Femur (tissue), 1 donor: Measurements from ENCODE around the gene LDLRAD4.

ENCODE experiments used
- DNase-seq: peaks from one replicate; pipeline ENCODE4 v3.0.0-alpha.2; 2017

LDLRAD4 gene

DNA sequence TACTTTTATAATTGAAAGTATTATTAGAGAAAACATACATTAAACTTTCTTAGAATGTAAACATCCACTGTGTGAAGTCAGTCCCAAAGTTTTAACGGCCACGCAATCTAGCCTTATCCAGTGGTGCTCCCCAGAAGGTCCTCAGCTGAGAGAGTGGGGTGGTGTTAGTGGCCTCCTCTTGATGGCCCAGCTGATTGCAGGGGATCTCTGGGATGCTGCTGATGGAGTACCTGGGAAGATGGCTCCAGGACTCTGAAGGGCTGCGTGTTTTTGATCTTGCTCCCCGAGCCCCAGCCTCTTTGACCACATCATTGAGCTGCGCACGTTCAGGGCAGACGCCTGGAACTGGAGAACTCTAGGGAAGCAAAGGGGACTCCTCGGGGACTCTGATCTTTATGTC is 326.4 kb downstream of the LDLRAD4 start:
- no peak for DNase-seq

DNA sequence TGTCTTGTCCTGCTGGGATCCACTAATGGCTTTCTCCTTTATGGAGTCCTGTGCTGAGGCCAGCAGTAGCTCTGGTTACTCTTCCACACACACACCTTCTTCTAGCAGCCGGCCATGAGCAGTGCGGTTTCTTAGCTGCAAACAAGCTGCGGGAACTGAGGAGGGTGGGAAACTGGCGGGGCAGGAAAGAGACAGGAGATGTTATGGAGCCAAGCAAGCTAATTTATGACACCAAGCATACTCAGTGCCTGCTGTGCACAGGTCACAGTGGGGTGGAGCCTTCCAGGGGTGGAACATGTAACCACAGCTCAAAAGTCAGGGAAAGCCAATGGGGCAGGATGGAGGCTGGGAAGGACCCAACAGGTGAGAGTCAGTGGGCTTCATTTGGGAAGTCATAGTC is 327.0 kb downstream of the LDLRAD4 start:
- no peak for DNase-seq

DNA sequence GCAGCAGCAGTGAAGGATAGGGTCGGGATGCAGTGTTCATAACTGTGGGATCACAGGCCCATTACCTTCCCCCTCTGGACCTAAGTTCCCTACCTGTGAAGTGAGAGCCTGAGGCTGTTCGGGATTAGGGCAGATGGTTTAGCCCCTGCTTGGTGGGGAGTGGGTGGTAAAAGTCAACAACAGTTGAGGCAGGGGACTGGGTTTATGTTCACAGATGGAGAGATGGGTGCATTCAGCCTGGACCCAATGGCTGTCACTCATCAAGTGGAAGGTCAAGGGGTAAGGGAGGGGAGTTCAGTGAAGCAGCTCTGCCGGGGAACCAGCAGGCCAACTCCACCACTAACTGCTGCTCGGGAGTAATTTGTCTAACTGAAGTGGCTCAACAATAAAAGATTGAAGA is 327.4 kb downstream of the LDLRAD4 start:
- no peak for DNase-seq

DNA sequence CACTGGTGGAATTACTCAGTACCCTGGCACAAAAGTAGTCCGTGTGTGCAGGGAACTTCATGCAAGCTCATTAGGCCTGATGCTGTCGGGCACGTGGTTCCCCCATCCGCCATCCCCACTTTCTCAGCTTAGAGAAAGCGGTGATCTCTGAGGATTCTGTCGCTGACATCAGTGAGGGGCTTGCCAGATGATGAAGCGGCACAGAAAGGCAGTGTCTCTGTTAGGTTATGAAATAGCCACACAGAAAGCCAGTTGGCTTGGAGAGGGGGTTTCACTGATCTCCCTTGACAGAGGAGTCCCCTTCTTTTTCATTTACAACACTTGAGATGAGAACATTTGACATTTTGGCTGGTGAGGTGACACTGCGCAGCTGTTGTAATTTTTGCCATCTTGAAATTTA is 328.1 kb downstream of the LDLRAD4 start:
- DNase-seq: no peak

DNA sequence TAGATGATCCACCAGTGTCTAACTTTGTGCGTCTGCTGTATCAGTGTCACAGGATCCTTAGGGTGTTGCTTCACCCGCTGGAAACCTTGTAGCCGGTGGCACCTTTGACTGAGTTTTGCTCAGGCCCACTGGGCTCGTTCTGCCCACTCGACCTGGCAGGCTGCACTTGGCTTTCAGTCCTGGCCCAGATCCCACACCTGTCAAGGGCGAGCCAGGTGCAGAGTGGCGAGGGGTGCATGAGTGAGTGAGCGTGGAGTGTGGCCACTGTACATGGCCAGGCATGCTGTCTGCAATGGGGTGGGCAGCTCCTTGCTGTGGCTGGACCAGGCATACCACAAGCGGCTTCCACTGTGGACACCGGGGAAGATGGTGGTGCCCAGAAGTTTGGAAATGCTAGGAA is 328.8 kb downstream of the LDLRAD4 start:
- DNase-seq: no peak

DNA sequence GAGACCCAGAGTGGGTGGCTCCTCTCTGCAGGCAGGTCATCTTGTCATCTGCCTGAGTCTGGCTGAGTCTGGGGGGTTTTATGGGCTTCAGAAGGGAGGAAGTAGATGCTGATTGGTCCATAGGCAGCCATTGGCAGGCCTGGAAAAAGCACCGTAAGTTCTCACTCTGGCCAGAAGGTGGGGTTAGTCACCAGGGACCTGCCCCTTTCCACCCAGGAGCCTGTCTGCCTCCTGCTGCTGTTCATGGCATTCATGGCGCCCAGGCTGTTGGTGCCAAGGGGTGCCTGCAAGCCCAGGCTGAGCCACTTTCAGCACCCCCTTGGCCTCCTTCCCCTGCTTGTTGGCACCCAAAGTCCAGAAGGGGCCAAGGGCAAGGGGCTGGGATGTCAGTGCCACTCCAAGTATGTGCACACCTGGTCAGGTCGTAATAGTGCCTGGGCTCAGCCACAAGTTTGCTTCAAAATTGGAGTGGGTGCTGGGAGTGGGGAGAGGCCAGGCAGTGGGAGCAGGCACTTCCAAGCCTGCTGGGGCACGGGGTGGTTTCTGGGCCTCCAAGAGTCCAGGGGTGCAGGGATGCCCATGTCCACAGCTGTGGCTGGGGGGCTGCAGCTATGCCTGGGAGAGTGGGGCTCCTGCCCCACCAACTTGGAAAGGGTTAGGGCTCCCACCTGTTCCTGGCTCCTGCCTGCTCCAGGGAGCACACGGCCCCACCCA is 329.7 kb downstream of the LDLRAD4 start:
- no peak for DNase-seq

DNA sequence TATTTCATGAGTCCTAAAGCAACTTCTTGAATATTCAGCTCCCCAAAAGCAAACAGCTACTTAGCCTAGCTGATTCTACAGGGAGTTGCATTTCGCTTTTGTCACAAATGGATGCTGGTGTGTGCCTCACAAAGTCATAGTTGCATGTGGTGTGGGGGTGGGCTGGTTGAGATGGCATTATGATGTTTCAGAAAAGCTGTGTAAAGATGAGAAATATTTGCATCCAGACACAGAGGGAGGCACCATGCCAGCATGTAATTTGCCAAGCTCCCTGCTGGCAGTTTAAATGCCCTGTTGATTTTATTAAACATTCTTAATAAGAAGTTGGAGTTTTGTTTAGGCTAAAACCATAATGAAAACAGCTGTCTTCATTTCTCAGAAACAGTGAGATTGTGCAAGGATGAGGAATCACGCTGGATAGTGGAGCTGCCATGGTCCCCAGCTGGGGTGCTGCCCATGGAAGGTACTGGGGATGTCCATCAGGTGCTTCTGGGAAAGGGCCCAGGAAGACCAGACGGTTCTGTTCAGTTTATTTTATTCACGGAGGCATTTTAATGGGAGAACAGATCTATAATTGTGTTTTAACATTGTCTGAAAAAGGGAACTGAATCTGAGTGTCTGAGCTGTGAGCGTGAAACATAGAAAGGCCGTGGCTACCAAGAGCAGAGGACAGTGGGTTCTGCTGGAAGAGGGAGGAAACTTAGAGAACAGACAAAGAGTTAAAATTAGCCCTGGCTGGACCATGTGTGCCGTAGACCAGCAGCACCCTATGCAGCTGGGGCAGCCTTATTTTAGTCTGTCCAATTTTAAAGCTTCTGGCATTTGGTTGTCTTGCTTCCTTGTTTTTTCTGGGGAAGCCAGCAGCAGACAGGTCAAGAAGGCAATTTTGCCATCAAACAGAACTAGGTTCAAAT is 330.7 kb downstream of the LDLRAD4 start:
- no peak for DNase-seq

DNA sequence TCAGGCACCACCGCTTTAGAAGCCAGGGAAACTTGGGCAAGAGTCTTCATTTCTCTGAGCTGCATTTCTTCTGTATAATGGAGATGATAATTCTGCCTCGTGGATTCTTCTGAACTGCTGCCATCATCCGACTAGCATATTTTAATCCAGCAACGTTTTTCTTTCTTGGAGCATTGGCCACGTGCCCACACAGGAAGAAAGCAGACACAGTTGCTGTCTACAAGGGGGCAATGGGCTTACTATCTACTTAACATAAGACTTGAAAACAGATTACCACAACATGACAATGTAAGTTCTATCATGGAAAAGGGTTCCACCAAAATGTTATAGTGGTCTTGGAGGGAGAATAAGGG is 331.3 kb downstream of the LDLRAD4 start:
- no peak for DNase-seq

DNA sequence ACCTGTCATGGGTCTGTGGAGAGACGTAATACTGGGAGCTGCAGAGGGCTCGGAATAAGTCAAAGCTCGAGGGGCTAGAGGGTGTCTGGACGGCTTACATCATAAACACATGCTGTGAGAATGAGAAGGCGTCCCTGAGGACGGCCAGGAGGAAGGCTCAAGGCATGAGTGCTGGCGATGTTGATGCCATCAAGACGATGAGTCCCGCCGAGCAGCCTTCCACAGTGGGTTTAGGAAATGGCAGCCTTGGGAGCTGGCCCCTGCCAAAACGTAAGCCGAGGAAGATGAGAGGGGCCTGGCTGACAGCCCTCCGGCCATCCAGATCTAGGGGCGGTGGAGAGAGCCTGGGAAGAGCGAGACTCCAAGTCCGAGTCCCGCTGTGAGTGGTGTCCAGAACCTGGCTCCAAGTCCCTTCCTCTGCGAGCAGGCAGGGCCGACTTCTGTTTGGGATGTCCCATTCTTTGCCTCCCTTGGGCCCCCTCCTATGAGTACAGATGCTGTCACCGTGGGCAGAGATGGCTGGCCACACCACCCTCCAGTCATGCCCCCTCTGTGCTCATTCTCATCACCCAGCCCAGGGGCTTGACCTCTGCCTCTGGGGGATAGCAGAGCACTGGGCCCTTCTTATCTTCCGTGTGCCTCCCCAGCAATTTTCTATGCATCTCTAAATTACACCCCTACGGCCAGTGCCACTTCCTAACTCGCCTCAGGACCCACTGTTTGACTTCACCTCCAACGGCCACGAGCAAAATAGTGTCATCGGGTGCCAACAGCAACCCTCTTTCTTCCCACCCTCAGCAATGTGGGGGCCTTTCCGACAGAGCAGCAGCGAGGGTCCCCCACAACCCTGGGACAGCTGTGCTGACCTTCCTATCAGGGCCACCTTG is 332.1 kb downstream of the LDLRAD4 start:
- no peak for DNase-seq

DNA sequence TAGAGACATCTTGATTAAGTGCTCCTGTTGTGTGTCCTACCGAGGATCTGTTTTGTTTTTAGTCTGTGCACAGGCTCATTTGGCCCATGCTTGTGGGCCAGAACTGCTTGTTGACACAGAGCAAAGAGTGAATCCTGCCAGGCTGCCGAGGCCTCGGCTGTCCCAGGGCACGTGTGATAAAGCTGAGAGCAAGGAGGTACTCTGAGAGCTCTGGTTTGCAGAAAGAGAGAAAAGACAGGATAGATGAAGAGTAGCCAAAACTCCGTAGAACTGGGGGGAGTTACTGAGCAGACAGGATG is 332.7 kb downstream of the LDLRAD4 start:
- DNase-seq: no peak

DNA sequence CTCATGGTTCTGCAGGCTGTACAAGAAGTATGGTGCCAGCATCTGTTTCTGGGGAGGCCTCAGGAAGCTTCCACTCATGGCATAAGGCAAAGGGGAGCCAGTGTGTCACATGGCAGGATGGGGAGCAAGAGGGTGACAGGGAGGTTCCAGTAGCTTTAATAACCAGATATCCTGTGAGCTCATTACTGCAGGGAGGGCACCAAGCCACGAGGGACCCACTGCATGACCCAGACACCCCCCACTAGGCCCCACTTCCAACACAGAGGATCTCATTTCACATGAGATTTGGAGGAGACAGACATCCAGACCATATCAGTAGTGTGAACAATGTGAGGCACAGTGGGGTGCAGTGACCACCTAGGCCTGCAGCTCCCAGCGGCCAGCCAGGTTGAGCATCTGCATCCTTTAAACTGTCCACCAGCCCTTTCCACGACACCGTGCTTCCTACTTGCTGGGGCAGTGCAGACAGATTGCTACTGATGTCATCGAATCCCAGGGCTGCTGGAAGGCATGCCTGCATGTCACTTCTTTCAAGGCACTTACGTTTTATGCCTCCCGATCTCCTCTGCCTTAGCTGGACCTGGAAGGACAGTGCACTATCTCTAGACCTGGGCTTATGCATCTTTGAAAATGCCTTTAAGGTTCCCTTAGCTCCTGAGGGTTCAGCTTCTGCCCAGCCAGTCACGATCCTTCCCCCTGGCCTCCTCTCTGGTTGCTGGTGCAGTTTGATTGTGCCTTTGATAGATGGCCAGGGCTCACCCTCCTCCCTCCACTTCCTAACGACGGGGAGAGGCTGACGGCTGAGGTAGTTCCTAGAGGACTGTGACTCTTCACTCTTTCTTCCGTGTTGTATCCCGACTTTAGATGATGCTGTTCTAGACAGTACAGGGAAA is 333.5 kb downstream of the LDLRAD4 start:
- DNase-seq: no peak

DNA sequence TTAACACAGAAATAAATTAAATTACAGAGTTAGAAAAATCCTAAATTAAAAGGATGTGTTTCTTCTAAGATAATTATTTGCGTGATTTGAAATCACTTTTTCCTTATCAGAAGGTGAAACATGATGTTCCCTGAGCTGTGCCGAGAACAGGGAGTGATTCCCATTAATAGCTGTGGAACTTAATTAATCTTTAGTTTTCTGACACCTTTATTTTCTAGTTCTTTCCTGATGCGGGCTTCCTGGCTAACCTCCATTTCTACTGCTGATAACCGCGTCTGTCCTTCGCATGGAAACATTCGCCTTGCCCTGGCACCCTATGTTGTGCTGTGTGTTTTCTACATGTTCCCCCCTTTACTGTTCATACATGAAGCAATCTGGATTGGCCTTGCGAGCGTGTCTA is 334.9 kb downstream of the LDLRAD4 start:
- no peak for DNase-seq

DNA sequence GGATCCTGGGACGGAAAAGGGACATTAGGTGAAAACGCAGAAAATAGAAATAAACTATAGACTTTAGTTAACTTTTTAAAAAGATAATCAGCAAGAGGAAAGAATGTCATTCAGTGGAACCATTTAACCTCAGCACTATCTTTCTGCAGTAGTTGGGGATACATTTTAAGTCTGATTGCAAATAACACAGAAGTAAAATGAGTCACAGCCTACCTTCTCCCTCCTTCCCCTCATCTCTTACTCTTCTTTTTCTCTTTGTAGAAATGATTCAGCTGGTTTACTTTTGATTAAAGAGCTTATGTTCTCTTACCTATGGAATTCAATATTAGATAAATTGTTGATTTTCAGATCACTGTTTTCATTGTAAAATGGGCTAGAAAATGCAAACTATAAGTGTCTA is 336.6 kb downstream of the LDLRAD4 start:
- DNase-seq: no peak

DNA sequence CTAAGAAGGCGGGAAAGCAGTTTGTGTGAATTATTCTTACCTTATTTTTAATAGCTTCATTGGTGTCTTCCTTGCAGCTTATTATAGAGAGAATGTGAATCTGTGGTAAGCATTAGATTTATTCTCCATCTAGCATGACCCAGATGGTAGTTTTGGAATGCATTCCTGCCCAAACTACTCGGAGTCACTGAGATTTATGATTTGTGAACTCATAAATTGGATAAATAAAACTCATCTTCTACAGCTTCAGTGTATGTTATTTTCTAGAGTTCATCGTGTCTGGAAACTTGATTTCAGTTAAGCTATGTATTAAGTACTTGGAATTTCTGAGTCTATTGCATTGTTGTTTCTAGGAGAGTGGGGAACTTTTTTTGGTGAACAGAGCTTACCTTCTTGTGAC is 337.3 kb downstream of the LDLRAD4 start:
- DNase-seq: no peak

DNA sequence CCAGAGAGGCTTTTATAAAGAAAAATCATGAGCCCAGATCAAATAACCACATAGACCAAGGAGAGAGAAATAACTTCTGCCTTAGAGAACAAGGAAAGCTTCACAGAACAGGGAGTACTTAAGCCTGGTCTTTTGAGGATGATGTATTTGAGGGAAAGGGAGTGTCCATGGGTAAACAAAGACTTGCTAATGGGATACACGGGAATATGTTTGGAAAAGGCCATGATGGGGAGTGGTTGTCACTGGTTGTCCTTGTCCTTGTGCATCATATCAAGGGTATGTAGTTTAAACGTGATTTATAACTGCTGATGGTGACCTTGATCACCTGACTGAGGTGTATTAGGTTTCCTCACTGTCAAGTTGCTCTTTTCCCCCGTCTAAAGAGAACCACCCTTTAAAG is 337.9 kb downstream of the LDLRAD4 start:
- DNase-seq: no peak

DNA sequence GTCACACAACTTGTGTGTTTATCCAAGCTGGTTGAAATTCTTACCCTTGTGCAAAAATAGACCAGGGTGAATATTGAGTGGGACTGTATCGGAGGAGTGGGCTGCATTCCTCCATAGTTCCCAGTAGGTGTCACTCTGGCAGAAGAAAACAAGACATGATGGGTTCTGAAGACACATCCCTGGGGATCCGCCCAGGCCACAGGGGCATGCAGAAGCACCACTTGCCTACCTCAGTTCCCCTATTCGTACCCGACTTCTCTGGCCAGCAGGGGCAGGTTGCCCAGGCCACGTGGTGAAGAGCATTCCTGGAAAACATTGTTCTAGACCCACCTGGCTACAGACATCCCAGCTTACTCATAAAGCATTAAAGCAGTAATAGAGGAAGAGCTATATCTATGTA is 339.6 kb downstream of the LDLRAD4 start:
- no peak for DNase-seq

DNA sequence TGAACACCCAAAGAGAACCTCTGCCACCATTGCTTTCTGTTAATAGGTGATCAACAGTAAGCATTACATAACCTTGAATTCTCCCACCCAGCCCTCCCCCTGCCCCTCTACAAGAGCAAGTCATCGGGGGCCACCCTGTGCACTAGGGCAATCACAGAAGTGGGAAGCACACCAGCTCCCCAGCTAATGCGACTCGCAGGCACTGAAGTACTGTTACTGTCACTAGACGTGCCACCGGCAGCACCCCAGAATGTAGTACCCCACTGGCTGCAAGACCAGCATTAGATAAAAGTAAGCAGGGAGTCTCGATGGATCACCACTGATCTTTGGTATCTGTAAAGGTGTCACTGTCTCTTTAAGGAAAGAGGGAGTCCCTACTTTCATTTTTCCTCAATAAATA is 340.2 kb downstream of the LDLRAD4 start:
- DNase-seq: no peak

DNA sequence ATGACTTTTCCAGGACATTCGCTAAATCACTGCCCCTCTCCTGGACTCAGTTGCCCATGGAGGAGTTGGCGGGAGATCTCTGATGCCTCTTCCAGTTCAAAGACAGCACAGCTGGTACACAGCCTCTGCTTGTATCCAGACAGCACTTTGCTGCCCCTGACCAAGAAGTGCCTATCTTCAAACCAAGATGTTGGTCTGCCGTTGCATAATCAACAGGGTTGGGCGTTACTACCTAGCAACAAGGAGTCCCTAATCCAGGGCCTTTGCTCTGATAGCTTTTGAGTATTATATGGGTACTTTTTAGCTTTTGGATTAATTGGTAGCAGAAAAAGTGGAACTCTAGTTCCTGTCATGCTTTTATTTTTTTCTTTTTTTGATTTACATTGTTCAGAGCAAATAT is 341.2 kb downstream of the LDLRAD4 start:
- DNase-seq: no peak

DNA sequence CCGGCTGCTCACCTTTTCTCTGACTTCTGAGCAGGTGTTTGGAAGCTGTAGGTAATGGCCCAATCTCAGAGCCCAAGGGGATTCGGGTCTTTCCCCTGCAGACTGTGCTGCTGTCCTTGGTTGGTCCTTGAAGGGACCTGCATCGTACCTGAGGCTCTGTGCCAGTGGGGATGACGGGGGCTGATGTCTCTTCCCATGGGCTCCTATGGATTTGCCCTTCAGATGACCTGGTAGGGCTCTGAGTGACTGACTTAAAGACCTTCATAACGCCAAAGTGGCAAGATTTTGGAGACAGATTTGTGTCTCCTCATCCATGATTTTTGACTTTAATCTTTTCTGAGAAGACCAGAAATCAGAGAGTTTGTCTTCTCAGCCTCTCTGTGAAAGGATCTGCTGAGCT is 341.7 kb downstream of the LDLRAD4 start:
- DNase-seq: no peak

DNA sequence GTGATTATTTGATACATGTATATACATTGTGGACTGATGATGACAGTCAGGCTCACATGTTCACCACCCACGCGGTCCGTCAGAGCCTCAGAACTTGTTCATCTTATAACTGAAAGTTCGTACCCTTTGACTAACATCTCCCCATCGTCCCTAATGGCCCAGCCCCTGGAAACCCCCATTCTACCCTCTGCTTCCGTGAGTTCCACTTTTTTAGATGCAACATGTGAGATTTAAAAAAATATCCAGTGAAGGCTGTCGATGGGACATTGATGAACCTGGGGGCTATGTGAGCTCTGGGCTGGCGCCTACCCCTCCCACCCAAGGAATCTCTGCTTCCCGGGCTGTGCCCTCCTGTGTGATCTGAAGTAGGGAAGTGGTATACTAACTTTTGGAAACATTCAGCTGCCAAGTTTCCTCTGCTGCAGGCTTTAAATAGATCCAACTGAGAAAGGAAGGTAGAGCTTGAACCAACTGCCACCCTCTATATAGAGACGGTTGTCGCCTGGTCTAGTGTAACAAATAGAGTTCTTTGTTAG is 344.0 kb downstream of the LDLRAD4 start:
- no peak for DNase-seq

DNA sequence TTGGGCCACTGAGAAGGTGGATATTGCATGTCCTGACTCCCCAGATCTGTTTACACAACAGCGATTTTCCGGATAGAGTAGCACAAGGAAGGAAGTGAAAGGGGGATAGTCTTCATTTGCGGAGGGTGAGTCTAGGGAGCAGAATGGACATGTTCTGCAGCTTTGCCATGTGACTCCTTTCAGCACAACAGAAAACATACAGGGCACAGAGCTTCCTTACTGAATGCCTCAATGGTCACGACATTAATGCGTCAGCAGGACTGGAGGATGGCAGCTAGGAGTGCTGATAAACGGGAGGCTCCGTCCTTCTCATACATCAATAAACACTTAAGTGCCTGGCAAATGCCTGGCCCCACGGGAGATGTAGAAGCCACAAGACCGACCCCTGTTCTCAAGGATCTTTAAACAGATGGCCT is 344.8 kb downstream of the LDLRAD4 start:
- DNase-seq: no peak

DNA sequence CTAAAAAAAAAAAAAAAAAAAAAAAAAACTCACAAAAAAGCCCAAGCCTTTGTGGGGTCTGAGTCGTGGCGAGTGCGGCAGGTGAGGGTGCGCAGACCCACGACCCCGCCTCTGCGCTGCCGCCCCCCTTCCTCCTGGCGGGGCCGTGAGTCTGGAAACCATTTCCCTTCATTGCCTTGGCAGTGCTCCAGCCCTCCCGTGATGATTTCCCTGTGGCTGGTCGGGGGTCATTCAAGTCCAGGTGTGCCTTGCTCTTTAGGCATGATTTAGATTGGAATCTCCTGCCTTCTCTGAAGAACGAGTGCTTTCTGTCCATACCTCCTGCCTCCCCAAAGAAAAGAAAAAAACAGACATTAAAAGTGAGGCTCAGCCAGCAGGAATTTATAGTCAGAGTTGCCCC is 346.0 kb downstream of the LDLRAD4 start:
- no peak for DNase-seq
